PC-9 (cell line): ENCODE measurements around the gene AGMAT.

Experiments used
- EZH2 ChIP-seq: fragments of 200-600 bp; sonication (generic); IDR thresholded peaks from 2 replicates; pipeline ENCODE4 v1.8.0; 2017; ENCODE audit warnings: antibody characterized with exemption, low read depth
- TF ChIP-seq, protein P1 (sequence below): fragments of 200-600 bp; sonication (generic); conservative IDR thresholded peaks from 2 replicates; pipeline ENCODE4 v1.6.1; 2017; ENCODE audit warnings: mixed run types, antibody characterized with exemption, mild to moderate bottlenecking, moderate library complexity

DNA sequence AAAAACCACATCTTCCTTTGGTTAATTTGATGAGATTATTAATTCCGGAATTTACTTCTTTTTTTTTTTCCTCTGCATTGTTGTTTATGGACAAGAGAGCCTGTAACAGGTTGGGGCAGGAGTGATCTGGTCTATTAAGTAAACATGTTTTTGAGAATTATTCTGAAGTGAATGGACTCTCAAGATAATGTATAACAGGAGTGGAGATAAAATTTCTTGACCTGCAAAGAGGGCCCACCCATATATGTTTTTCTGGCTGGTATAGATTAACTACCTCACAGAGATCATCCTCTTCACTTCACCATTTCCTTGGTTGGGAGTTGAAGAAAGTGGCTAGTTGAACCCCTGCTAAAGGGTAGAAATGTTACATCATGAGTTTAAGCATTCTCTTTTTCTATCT is 43.2 kb upstream of the AGMAT start:
- TF ChIP-seq, protein P1, sequence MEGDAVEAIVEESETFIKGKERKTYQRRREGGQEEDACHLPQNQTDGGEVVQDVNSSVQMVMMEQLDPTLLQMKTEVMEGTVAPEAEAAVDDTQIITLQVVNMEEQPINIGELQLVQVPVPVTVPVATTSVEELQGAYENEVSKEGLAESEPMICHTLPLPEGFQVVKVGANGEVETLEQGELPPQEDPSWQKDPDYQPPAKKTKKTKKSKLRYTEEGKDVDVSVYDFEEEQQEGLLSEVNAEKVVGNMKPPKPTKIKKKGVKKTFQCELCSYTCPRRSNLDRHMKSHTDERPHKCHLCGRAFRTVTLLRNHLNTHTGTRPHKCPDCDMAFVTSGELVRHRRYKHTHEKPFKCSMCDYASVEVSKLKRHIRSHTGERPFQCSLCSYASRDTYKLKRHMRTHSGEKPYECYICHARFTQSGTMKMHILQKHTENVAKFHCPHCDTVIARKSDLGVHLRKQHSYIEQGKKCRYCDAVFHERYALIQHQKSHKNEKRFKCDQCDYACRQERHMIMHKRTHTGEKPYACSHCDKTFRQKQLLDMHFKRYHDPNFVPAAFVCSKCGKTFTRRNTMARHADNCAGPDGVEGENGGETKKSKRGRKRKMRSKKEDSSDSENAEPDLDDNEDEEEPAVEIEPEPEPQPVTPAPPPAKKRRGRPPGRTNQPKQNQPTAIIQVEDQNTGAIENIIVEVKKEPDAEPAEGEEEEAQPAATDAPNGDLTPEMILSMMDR, result no peak
- no peak for TF ChIP-seq EZH2
